ENCODE measurements around the gene LHCGR.

The LHCGR gene

GRCh38 chr2:48755473-48755872 lies at the start of gene LHCGR:
LHCGR (minus strand) TSS chr2:48755724; CDS start chr2:48755671, 53 bp downstream.
- DNase-seq: no peak

- DNase-seq: no peak
These were observed 44.1 kb upstream of the LHCGR start for GRCh38 chr2:48799601-48800000.

- DNase-seq: no peak
These were observed 39.5 kb upstream of the LHCGR start for GRCh38 chr2:48795065-48795464.

- DNase-seq: no peak
These were observed 38.1 kb upstream of the LHCGR start for GRCh38 chr2:48793671-48794070.

- DNase-seq: no peak
These were observed 36.5 kb upstream of the LHCGR start for GRCh38 chr2:48792030-48792429.

- DNase-seq: no peak
These were observed 35.1 kb upstream of the LHCGR start for GRCh38 chr2:48790407-48791170.

GRCh38 chr2:48787580-48787979 lies 32.1 kb upstream of the LHCGR start:
- DNase-seq: no peak

GRCh38 chr2:48781366-48781765 lies 25.8 kb upstream of the LHCGR start:
- no peak for DNase-seq

GRCh38 chr2:48779019-48779716 lies 23.6 kb upstream of the LHCGR start:
- DNase-seq: no peak

GRCh38 chr2:48774251-48774650 lies 18.7 kb upstream of the LHCGR start:
- no peak for DNase-seq

GRCh38 chr2:48771241-48772014 lies 15.9 kb upstream of the LHCGR start:
- DNase-seq: no peak

- no peak for DNase-seq
These were observed 14.7 kb upstream of the LHCGR start for GRCh38 chr2:48770181-48770580.

GRCh38 chr2:48768669-48769068 lies 13.1 kb upstream of the LHCGR start:
- no peak for DNase-seq

GRCh38 chr2:48767330-48767729 lies 11.8 kb upstream of the LHCGR start:
- DNase-seq: no peak

GRCh38 chr2:48760826-48761225 lies 5.3 kb upstream of the LHCGR start:
- no peak for DNase-seq

GRCh38 chr2:48759682-48760081 lies 4.2 kb upstream of the LHCGR start:
- no peak for DNase-seq

- no peak for DNase-seq
These were observed 765 bp upstream of the LHCGR start for GRCh38 chr2:48756289-48756688.

GRCh38 chr2:48754874-48755273 lies 650 bp downstream of the LHCGR start:
- DNase-seq: no peak

- DNase-seq: no peak
These were observed 2.3 kb downstream of the LHCGR start for GRCh38 chr2:48753228-48753627.

- no peak for DNase-seq
These were observed 5.3 kb downstream of the LHCGR start for GRCh38 chr2:48750128-48750739.

GRCh38 chr2:48749291-48750127 lies 6.0 kb downstream of the LHCGR start:
- no peak for DNase-seq

- no peak for DNase-seq
These were observed 8.2 kb downstream of the LHCGR start for GRCh38 chr2:48747319-48747718.
